CD4-positive, CD25-positive, alpha-beta regulatory T cell (primary cell): ENCODE results near the gene DBNDD1. TPM values are rescaled to one million over a fixed set of nuclear protein-coding genes. Genes with fewer than 3 reads are reported as not detected.

Source experiments
- ATAC-seq, 2 donors: fragments of 150-1000 bp; cut with Tn5 transposase; one replicate each; pipeline ENCODE4 v1.10.0; 2021; ENCODE audit warnings: low read depth in 2 of 2, moderate number of reproducible peaks in 2 of 2, moderate library complexity in 1 of 2
- DNase-seq, 3 donors: peaks; one replicate each; pipeline versions ENCODE4 v3.0.0 to v3.0.0-alpha.2; 2012 to 2022; ENCODE audit warnings: mixed read lengths in 1 of 3
- H3K27ac ChIP-seq: one replicate; pipeline ENCODE4 v1.7.0; 2013; ENCODE audit warnings: mild to moderate bottlenecking, low read length; ENCODE audit not compliant: insufficient read depth, poor library complexity, severe bottlenecking
- H3K27me3 ChIP-seq: one replicate; pipeline ENCODE4 v1.7.0; 2013; ENCODE audit warnings: low read length; ENCODE audit not compliant: control insufficient read depth, insufficient read depth
- H3K36me3 ChIP-seq: one replicate; pipeline ENCODE4 v1.7.0; 2013; ENCODE audit warnings: mild to moderate bottlenecking, low read length, moderate library complexity; ENCODE audit not compliant: control insufficient read depth, insufficient read depth
- H3K4me1 ChIP-seq: 2 replicates; pipeline ENCODE4 v1.7.0; 2013; ENCODE audit warnings: mild to moderate bottlenecking, low read length; ENCODE audit not compliant: insufficient read depth, control insufficient read depth, poor library complexity, severe bottlenecking
- H3K4me3 ChIP-seq: one replicate; pipeline ENCODE4 v1.7.0; 2013; ENCODE audit warnings: low read depth, mild to moderate bottlenecking, low read length, moderate library complexity
- H3K9me3 ChIP-seq, 2 experiments: 1 replicate in 1 of 2; 2 replicates in 1 of 2; pipeline ENCODE4 v1.7.0; 2013; ENCODE audit warnings: low read length in 2 of 2, mild to moderate bottlenecking in 1 of 2, moderate library complexity in 1 of 2; ENCODE audit not compliant: control insufficient read depth in 2 of 2
- H3K27ac Mint-ChIP-seq, 3 donors: one replicate each; pipeline ENCODE4 v1.8.0; 2020 to 2022; ENCODE audit warnings: mild to moderate bottlenecking in 3 of 3, mixed read lengths in 3 of 3, moderate library complexity in 2 of 3
- H3K27me3 Mint-ChIP-seq: one replicate; pipeline ENCODE4 v1.8.0; 2022; ENCODE audit warnings: mild to moderate bottlenecking, mixed read lengths
- H3K36me3 Mint-ChIP-seq: one replicate; pipeline ENCODE4 v1.8.0; 2020; ENCODE audit warnings: mixed read lengths
- H3K4me1 Mint-ChIP-seq, 4 donors: one replicate each; pipeline ENCODE4 v1.8.0; 2020 to 2022; ENCODE audit warnings: mixed read lengths in 4 of 4, mild to moderate bottlenecking in 1 of 4
- H3K4me3 Mint-ChIP-seq, 4 donors: one replicate each; pipeline ENCODE4 v1.8.0; 2020 to 2022; ENCODE audit warnings: mild to moderate bottlenecking in 4 of 4, mixed read lengths in 4 of 4, moderate library complexity in 3 of 4
- H3K9me3 Mint-ChIP-seq, 7 donors: one replicate each; pipeline ENCODE4 v1.8.0; 2020 to 2022; ENCODE audit warnings: mixed read lengths in 7 of 7, mild to moderate bottlenecking in 3 of 7, moderate library complexity in 2 of 7
- polyA plus RNA-seq, 4 donors: library from polyadenylated mRNA; unstranded; fragments of 300-500 nt; fragmentation: Illumina TruSeq; gene quantifications; one replicate each; pipeline ENCODE4 v1.2.3, GENCODE V29; 2021
- total RNA-seq: library from RNA; stranded (reverse); gene quantifications from one replicate; pipeline ENCODE4 v1.2.3, GENCODE V29; 2022

DBNDD1 gene
- total and polyA plus RNA-seq, 5 donors from 2014 or later, result 1.1 to 7.8 (median 4.3) TPM

- H3K4me3 ChIP-seq, result no peak overlapping the region
- H3K4me1 Mint-ChIP-seq, result peaks cover 0 to 16% (median 2%) of the 10 kb centered on the region in 4 donors
- H3K36me3 ChIP-seq, result no peaks in the 10 kb centered on the region
- H3K4me3 Mint-ChIP-seq, result peak overlapping the region in 1 of 4 donors; percentile 19
- H3K27me3 Mint-ChIP-seq, result peaks cover 31% of the 10 kb centered on the region
- no peaks in the 10 kb centered on the region for H3K27me3 ChIP-seq
- H3K9me3 ChIP-seq, result no peaks in the 10 kb centered on the region
- peaks cover 0 to 3% (median 0%) of the 10 kb centered on the region in 7 donors for H3K9me3 Mint-ChIP-seq
- H3K4me1 ChIP-seq, result peaks cover 14% of the 10 kb centered on the region
- ATAC-seq (no peak), DNase-seq (no peak)
- no peaks in the 10 kb centered on the region for H3K36me3 Mint-ChIP-seq
- H3K27ac ChIP-seq, result no peak overlapping the region
- peak overlapping the region in 1 of 3 donors; percentile 68 for H3K27ac Mint-ChIP-seq
These were observed 3.5 kb downstream of the DBNDD1 start for GRCh38 chr16:90015586-90016338.

- Mint-ChIP-seq H3K4me3 (no peak overlapping the region), H3K36me3 (no peaks in the 10 kb centered on the region), H3K9me3 (no peaks in the 10 kb centered on the region), H3K27me3 (peaks cover 20% of the 10 kb centered on the region), H3K27ac (peak overlapping the region in 1 of 3 donors; percentile 26), H3K4me1 (peaks cover 0 to 24% (median 6%) of the 10 kb centered on the region in 4 donors)
- H3K27me3 ChIP-seq, result no peaks in the 10 kb centered on the region
- no peaks in the 10 kb centered on the region for H3K36me3 ChIP-seq
- ATAC-seq (no peak), DNase-seq (no peak)
- no peaks in the 10 kb centered on the region for H3K9me3 ChIP-seq
- peaks cover 15% of the 10 kb centered on the region for H3K4me1 ChIP-seq
- no peak overlapping the region for H3K27ac ChIP-seq
- no peak overlapping the region for H3K4me3 ChIP-seq
These were observed 6.1 kb downstream of the DBNDD1 start for GRCh38 chr16:90012991-90013745.

DNA sequence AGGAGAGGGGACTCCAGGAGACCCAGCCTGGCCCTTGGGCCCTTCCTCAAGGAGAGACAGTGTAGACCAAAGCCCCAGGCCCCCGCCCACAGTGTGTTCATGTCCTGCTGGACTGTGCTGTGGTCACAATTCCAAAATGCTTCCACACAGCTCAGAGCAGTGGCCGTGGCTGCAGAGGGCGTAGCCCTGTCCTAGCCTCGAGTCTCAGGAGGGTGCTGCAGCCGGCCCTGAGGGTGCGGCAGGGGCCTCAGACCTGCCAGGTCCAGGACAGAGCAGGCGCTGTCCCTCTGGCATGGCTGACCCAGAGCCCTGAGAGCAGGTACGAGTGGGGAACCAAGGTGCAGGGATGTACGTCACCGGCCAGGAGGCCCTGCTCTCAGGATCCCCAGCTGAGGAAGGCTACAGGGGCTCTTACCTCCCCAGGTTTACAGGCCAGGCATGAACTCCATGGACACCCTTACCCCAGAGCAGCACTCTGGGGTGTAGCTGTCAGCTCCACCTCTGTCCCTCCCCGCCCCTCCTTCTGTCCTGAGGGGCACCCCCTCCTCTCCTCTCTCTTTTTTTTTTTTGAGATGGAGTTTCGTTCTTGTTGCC lies 7.3 kb downstream of the DBNDD1 start:
- Mint-ChIP-seq H3K4me3 (no peak overlapping the region), H3K4me1 (peaks cover 0 to 27% (median 6%) of the 10 kb centered on the region in 4 donors), H3K36me3 (no peaks in the 10 kb centered on the region), H3K27ac (no peak overlapping the region), H3K9me3 (no peaks in the 10 kb centered on the region), H3K27me3 (peaks cover 12% of the 10 kb centered on the region)
- Histone ChIP-seq H3K27ac (no peak overlapping the region), H3K27me3 (no peaks in the 10 kb centered on the region), H3K4me1 (peaks cover 15% of the 10 kb centered on the region), H3K4me3 (no peak overlapping the region), H3K36me3 (no peaks in the 10 kb centered on the region), H3K9me3 (no peaks in the 10 kb centered on the region)
- ATAC-seq (no peak), DNase-seq (no peak)

DNA sequence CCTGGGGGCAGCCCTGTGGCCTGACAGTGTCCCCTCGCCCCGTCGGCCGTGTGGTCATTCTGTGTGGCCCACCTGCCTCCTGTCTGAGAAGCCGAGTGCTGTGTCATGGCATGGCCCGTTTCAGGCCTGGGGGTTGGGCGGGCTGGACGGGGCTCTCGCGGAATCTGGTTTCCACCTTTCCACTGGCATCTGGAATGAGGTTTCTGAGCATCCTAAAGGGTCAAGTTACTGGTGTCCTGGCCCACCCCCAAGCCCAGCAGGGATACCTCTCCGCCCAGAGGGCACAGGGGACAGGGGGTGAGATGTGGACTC lies 7.8 kb downstream of the DBNDD1 start:
- no peaks in the 10 kb centered on the region for H3K27me3 ChIP-seq
- DNase-seq (no peak), ATAC-seq (no peak)
- no peaks in the 10 kb centered on the region for H3K9me3 ChIP-seq
- Mint-ChIP-seq H3K4me3 (no peak overlapping the region), H3K4me1 (peaks cover 0 to 27% (median 6%) of the 10 kb centered on the region in 4 donors), H3K27ac (no peak overlapping the region), H3K9me3 (no peaks in the 10 kb centered on the region), H3K27me3 (peaks cover 10% of the 10 kb centered on the region), H3K36me3 (no peaks in the 10 kb centered on the region)
- no peak overlapping the region for H3K4me3 ChIP-seq
- H3K36me3 ChIP-seq, result no peaks in the 10 kb centered on the region
- H3K4me1 ChIP-seq, result peaks cover 15% of the 10 kb centered on the region
- no peak overlapping the region for H3K27ac ChIP-seq

DNA sequence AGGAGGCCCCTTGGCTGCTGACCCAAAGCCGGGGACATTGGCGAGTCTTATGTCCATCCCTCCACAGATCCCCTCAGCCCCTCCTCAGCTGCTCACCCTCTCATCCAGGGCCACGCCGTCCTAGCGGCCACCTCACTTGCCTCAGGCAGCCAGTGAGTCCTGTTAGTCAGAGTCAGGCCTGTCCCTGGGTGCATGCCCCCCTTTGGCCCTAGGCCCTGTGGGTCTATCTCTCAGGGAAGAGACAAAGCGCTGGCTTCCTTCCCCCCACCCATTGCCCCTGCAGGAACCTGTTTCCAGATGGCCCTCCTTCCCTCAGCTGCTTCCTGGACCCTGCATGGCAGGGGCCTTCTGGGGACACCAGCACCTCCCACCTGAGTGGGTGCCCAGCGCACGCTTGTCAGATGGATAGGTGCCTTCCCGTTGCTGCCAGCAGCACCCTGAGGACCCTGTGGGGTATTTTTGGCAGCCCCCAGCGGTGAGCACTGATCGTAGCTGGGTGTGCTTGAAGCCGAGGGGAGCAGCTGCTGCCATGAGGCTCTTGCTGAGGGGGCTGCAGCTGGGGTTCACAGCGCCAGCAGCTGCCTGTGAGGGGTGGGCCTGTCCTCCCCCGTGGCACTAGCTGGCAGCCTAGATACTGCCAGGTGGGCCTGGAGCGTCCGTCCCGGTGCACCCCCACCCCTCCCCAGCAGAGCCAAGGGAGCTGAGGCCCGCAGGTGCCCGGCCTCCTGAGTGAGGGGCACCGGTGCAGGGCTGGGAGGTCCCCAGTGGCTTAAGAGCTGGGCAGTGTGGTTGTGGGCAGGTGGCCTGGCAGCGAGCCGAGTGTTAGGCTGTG lies 8.4 kb downstream of the DBNDD1 start:
- Mint-ChIP-seq H3K9me3 (no peaks in the 10 kb centered on the region), H3K4me1 (peaks cover 0 to 27% (median 6%) of the 10 kb centered on the region in 4 donors), H3K27ac (peak overlapping the region in 1 of 3 donors; percentile 75), H3K4me3 (peak overlapping the region in 2 of 4 donors; percentile 29 to 43), H3K27me3 (peaks cover 10% of the 10 kb centered on the region), H3K36me3 (no peaks in the 10 kb centered on the region)
- Histone ChIP-seq H3K36me3 (no peaks in the 10 kb centered on the region), H3K9me3 (no peaks in the 10 kb centered on the region), H3K27me3 (no peaks in the 10 kb centered on the region), H3K4me1 (peaks cover 15% of the 10 kb centered on the region), H3K4me3 (no peak overlapping the region), H3K27ac (no peak overlapping the region)
- no peak for DNase-seq
- ATAC-seq, result no peak

GRCh38 chr16:90009172-90009899 lies 9.9 kb downstream of the DBNDD1 start:
- Histone ChIP-seq H3K27ac (no peak overlapping the region), H3K27me3 (no peaks in the 10 kb centered on the region), H3K4me1 (peaks cover 15% of the 10 kb centered on the region), H3K4me3 (peak overlapping the region; percentile 41), H3K36me3 (no peaks in the 10 kb centered on the region), H3K9me3 (no peaks in the 10 kb centered on the region)
- Mint-ChIP-seq H3K36me3 (no peaks in the 10 kb centered on the region), H3K27ac (peak overlapping the region; percentile 75 to 94 (median 89)), H3K9me3 (no peaks in the 10 kb centered on the region), H3K4me3 (peak overlapping the region; percentile 75 to 90 (median 86)), H3K4me1 (peaks cover 0 to 30% (median 4%) of the 10 kb centered on the region in 4 donors), H3K27me3 (peaks cover 5% of the 10 kb centered on the region)
- ATAC-seq (no peak), DNase-seq (no peak)

- Histone ChIP-seq H3K27me3 (no peaks in the 10 kb centered on the region), H3K27ac (no peak overlapping the region), H3K9me3 (no peaks in the 10 kb centered on the region), H3K4me3 (peak overlapping the region; percentile 41), H3K36me3 (no peaks in the 10 kb centered on the region), H3K4me1 (peaks cover 15% of the 10 kb centered on the region)
- Mint-ChIP-seq H3K9me3 (no peaks in the 10 kb centered on the region), H3K36me3 (no peaks in the 10 kb centered on the region), H3K4me3 (peak overlapping the region; percentile 75 to 90 (median 86)), H3K27ac (peak overlapping the region; percentile 75 to 94 (median 89)), H3K4me1 (peaks cover 0 to 30% (median 4%) of the 10 kb centered on the region in 4 donors), H3K27me3 (peaks cover 5% of the 10 kb centered on the region)
- DNase-seq (peak in 2 of 3 donors; percentile 55 to 75), ATAC-seq (peak; percentile 92 to 98)
These were observed 10.5 kb downstream of the DBNDD1 start for GRCh38 chr16:90008708-90009145.
